Neural progenitor cell (in vitro differentiated cells): ENCODE data around the gene RASAL3. TPM values are rescaled to one million over a fixed set of nuclear protein-coding genes. Genes with fewer than 3 reads are reported as not detected.

Experiments used
- DNase-seq: peaks from one replicate; pipeline ENCODE4 v3.0.0-alpha.2; 2016; ENCODE audit warnings: low spot score
- H2AFZ ChIP-seq: fragments of 200-600 bp; sonication (generic); replicated peaks from 2 replicates; pipeline ENCODE4 v1.6.1; 2016; ENCODE audit warnings: antibody characterized with exemption
- H3F3A ChIP-seq: fragments of 200-600 bp; sonication (generic); 2 replicates; pipeline ENCODE4 v1.6.1; 2016; ENCODE audit warnings: antibody characterized with exemption, low read depth
- H3K27ac ChIP-seq: fragments of 200-600 bp; sonication (generic); 2 replicates; pipeline ENCODE4 v1.5.1; 2016; ENCODE audit warnings: mild to moderate bottlenecking
- H3K27me3 ChIP-seq: fragments of 200-600 bp; sonication (generic); 2 replicates; pipeline ENCODE4 v1.6.1; 2016; ENCODE audit warnings: mild to moderate bottlenecking, moderate library complexity
- H3K36me3 ChIP-seq: fragments of 200-600 bp; sonication (generic); 2 replicates; pipeline ENCODE4 v1.5.1; 2016
- H3K4me1 ChIP-seq: fragments of 200-600 bp; sonication (generic); 2 replicates; pipeline ENCODE4 v1.6.1; 2016; ENCODE audit warnings: mixed run types
- H3K4me2 ChIP-seq: fragments of 200-600 bp; sonication (generic); 2 replicates; pipeline ENCODE4 v1.6.1; 2016
- H3K4me3 ChIP-seq: fragments of 200-600 bp; sonication (generic); 2 replicates; pipeline ENCODE4 v1.5.1; 2016
- H3K79me2 ChIP-seq: fragments of 200-600 bp; sonication (generic); 2 replicates; pipeline ENCODE4 v1.6.1; 2016; ENCODE audit warnings: low read depth
- H3K9ac ChIP-seq: fragments of 200-600 bp; sonication (generic); 2 replicates; pipeline ENCODE4 v1.6.1; 2016
- H3K9me3 ChIP-seq: fragments of 200-600 bp; sonication (generic); 2 replicates; pipeline ENCODE4 v1.5.1; 2016; ENCODE audit warnings: low read depth
- H4K20me1 ChIP-seq: fragments of 200-600 bp; sonication (generic); 2 replicates; pipeline ENCODE4 v1.6.1; 2016; ENCODE audit warnings: low read depth
- H3K27ac Mint-ChIP-seq: 3 replicates; pipeline ENCODE4 v1.8.0; 2021; ENCODE audit warnings: mixed read lengths
- H3K27me3 Mint-ChIP-seq: 2 replicates; pipeline ENCODE4 v1.8.0; 2022; ENCODE audit warnings: low read depth, mild to moderate bottlenecking, inconsistent platforms, moderate library complexity, mixed read lengths; ENCODE audit not compliant: insufficient read depth
- H3K36me3 Mint-ChIP-seq: 3 replicates; pipeline ENCODE4 v1.8.0; 2021; ENCODE audit warnings: mixed read lengths
- H3K4me1 Mint-ChIP-seq: 3 replicates; pipeline ENCODE4 v1.8.0; 2021; ENCODE audit warnings: mixed read lengths
- H3K4me3 Mint-ChIP-seq: 3 replicates; pipeline ENCODE4 v1.8.0; 2021; ENCODE audit warnings: mild to moderate bottlenecking, moderate library complexity, mixed read lengths
- H3K9me3 Mint-ChIP-seq: 3 replicates; pipeline ENCODE4 v1.8.0; 2020; ENCODE audit warnings: mixed read lengths
- EZH2 ChIP-seq: fragments of 200-600 bp; sonication (generic); IDR thresholded peaks from 2 replicates; pipeline ENCODE4 v1.6.1; 2017; ENCODE audit warnings: antibody characterized with exemption, mild to moderate bottlenecking, moderate library complexity
- EZH2phosphoT487 ChIP-seq: fragments of 200-600 bp; sonication (generic); IDR thresholded peaks from 2 replicates; pipeline ENCODE4 v1.6.1; 2017; ENCODE audit warnings: antibody characterized with exemption
- total RNA-seq: library from RNA; depleted of rRNA; stranded (reverse); fragments of >200 nt; gene quantifications from 2 replicates; pipeline ENCODE4 v1.2.3, GENCODE V29; 2015; ENCODE audit warnings: low replicate concordance
- TF ChIP-seq, protein P1 (sequence below): fragments of 200-600 bp; sonication (generic); IDR thresholded peaks from 2 replicates; pipeline ENCODE4 v1.5.1; 2017; ENCODE audit warnings: antibody characterized with exemption, mild to moderate bottlenecking

The RASAL3 gene
- total RNA-seq, 1 donor from 2014 or later: not detected

GRCh38 chr19:15426485-15427349 lies 37.6 kb downstream of the RASAL3 start:
- peaks cover 27% of the 10 kb centered on the region for H4K20me1 ChIP-seq
- H3K9me3 ChIP-seq: no peaks in the 10 kb centered on the region
- no peak overlapping the region for H3K27ac Mint-ChIP-seq
- H3K36me3 ChIP-seq: peaks cover 5% of the 10 kb centered on the region
- H3K9ac ChIP-seq: no peak overlapping the region
- no peak overlapping the region for H3K4me2 ChIP-seq
- H3K36me3 Mint-ChIP-seq: peaks cover 32% of the 10 kb centered on the region
- H3K27me3 Mint-ChIP-seq: peaks cover 4% of the 10 kb centered on the region
- H3K4me1 ChIP-seq: peaks cover 5% of the 10 kb centered on the region
- peaks cover 15% of the 10 kb centered on the region for H3K4me1 Mint-ChIP-seq
- DNase-seq: no peak
- H3F3A ChIP-seq: no peaks in the 10 kb centered on the region
- H3K79me2 ChIP-seq: peaks cover 31% of the 10 kb centered on the region
- H3K9me3 Mint-ChIP-seq: peaks cover 6% of the 10 kb centered on the region
- TF ChIP-seq EZH2phosphoT487 (no peak), EZH2 (no peak)
- TF ChIP-seq, protein P1, sequence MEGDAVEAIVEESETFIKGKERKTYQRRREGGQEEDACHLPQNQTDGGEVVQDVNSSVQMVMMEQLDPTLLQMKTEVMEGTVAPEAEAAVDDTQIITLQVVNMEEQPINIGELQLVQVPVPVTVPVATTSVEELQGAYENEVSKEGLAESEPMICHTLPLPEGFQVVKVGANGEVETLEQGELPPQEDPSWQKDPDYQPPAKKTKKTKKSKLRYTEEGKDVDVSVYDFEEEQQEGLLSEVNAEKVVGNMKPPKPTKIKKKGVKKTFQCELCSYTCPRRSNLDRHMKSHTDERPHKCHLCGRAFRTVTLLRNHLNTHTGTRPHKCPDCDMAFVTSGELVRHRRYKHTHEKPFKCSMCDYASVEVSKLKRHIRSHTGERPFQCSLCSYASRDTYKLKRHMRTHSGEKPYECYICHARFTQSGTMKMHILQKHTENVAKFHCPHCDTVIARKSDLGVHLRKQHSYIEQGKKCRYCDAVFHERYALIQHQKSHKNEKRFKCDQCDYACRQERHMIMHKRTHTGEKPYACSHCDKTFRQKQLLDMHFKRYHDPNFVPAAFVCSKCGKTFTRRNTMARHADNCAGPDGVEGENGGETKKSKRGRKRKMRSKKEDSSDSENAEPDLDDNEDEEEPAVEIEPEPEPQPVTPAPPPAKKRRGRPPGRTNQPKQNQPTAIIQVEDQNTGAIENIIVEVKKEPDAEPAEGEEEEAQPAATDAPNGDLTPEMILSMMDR: no peak
- H3K4me3 Mint-ChIP-seq: peak overlapping the region; percentile 43
- no peak overlapping the region for H3K4me3 ChIP-seq
- H2AFZ ChIP-seq: no peak overlapping the region
- no peaks in the 10 kb centered on the region for H3K27me3 ChIP-seq
- H3K27ac ChIP-seq: no peak overlapping the region

DNA sequence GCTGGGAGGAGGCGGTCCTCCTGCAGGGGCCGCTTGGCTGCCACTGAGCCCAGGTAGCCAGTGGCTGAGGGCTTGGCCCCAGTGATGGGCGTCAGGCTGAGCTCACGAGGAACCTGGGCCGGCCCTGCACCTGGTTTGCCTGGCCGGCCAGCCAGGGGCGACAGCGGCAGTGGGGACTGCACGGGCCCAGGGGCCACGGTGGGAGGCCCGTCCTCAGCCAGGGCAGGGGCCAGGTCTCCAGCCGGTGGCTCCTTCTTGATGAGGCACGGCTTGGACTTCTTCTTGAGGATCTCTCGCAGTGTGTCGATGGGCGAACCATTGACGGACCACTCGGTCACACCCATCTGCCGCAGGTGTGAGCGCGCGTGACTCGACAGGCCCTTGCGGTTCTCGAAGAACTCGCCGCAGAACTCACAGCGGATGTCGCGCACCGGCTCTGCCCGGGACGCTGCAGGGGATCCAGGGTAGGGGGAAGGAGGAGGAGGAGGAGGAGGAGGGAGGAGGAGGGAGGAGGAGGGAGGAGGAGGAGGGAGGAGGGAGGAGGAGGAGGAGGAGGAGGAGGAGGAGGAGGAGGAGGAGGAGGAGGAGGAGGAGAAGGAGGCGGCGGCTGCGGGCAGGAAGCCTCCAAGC lies 38.9 kb downstream of the RASAL3 start:
- TF ChIP-seq EZH2 (no peak), EZH2phosphoT487 (no peak)
- TF ChIP-seq, protein P1: no peak
- peaks cover 4% of the 10 kb centered on the region for H3K27me3 Mint-ChIP-seq
- no peak overlapping the region for H3K27ac Mint-ChIP-seq
- H3K4me2 ChIP-seq: no peak overlapping the region
- no peak overlapping the region for H3K9ac ChIP-seq
- peaks cover 4% of the 10 kb centered on the region for H3K4me1 Mint-ChIP-seq
- peaks cover 5% of the 10 kb centered on the region for H3K36me3 ChIP-seq
- no peaks in the 10 kb centered on the region for H3K9me3 ChIP-seq
- no peak overlapping the region for H3K4me3 ChIP-seq
- H3F3A ChIP-seq: no peaks in the 10 kb centered on the region
- peaks cover 14% of the 10 kb centered on the region for H4K20me1 ChIP-seq
- H3K4me3 Mint-ChIP-seq: no peak overlapping the region
- DNase-seq: no peak
- no peak overlapping the region for H2AFZ ChIP-seq
- H3K9me3 Mint-ChIP-seq: peaks cover 6% of the 10 kb centered on the region
- no peaks in the 10 kb centered on the region for H3K4me1 ChIP-seq
- no peak overlapping the region for H3K27ac ChIP-seq
- H3K27me3 ChIP-seq: no peaks in the 10 kb centered on the region
- peaks cover 18% of the 10 kb centered on the region for H3K79me2 ChIP-seq
- H3K36me3 Mint-ChIP-seq: peaks cover 29% of the 10 kb centered on the region

- H3K36me3 ChIP-seq: peaks cover 5% of the 10 kb centered on the region
- TF ChIP-seq EZH2phosphoT487 (no peak), EZH2 (no peak)
- TF ChIP-seq, protein P1: no peak
- no peaks in the 10 kb centered on the region for H3K9me3 ChIP-seq
- H3K36me3 Mint-ChIP-seq: peaks cover 28% of the 10 kb centered on the region
- peaks cover 10% of the 10 kb centered on the region for H4K20me1 ChIP-seq
- H3K4me2 ChIP-seq: no peak overlapping the region
- no peak overlapping the region for H3K27ac Mint-ChIP-seq
- H3K27ac ChIP-seq: no peak overlapping the region
- no peaks in the 10 kb centered on the region for H3K4me1 Mint-ChIP-seq
- H3K4me3 Mint-ChIP-seq: no peak overlapping the region
- no peaks in the 10 kb centered on the region for H3K4me1 ChIP-seq
- peaks cover 4% of the 10 kb centered on the region for H3K27me3 Mint-ChIP-seq
- peaks cover 3% of the 10 kb centered on the region for H3F3A ChIP-seq
- H2AFZ ChIP-seq: no peak overlapping the region
- peaks cover 12% of the 10 kb centered on the region for H3K79me2 ChIP-seq
- H3K27me3 ChIP-seq: no peaks in the 10 kb centered on the region
- DNase-seq: no peak
- H3K4me3 ChIP-seq: no peak overlapping the region
- H3K9me3 Mint-ChIP-seq: peaks cover 6% of the 10 kb centered on the region
- no peak overlapping the region for H3K9ac ChIP-seq
Observed at GRCh38 chr19:15424692-15425272, 39.6 kb downstream of the RASAL3 start.
